CD4-positive, alpha-beta T cell treated with Interleukin-2 at 100 ng/mL for 4 hours (primary cell): Measurements from ENCODE around the gene RNF144B.

ENCODE experiments used
- DNase-seq: peaks from one replicate; pipeline ENCODE4 v3.0.0-alpha.2; 2020; ENCODE audit warnings: low spot score

The RNF144B gene

GRCh38 chr6:18513253-18513798 lies 126.2 kb downstream of the RNF144B start:
- DNase-seq, result no peak

DNA sequence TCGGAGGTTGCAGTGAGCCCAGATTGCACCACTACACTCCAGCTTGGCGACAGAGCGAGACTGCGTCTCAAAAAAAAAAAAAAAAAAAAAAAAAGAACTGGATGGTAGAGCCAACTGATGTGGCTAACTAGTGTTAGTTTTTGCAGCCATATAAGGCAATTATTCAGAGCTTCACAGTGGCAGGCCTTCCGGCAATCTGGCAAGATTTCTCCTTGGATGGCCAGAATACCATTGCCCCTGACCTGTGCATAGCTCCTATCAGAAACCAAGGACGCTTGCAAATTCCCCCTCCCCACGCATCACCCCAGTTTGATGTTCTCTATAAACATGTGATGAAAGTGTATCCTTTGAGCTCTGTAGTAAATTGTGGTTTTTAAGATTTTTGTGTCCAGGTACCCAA lies 127.0 kb downstream of the RNF144B start:
- no peak for DNase-seq

DNA sequence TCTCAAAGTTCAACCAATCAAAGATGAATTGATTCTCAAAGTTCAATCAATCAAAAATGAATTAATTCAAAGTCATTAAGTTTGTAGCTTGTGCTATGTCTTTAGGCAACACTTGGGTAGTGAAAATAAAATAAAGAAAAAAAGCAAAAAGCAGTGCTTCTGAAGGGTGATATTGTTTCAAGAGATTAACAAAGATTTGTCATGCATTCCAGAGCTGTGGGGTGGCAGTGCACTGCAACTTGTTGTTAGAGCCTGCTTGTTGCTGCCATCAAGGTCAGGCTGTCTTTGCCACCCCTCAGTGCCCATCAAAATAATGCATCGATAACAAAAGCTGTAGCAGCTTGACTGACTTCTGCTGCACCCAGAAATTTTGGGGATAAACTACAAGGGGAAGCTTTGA lies 128.6 kb downstream of the RNF144B start:
- no peak for DNase-seq
